HG03354 (cell line): ENCODE measurements around the gene PLCG1.
"Not testable (repeated sequence)": the region's sequence is repeated elsewhere in the genome, so short reads cannot be mapped to it uniquely, and the experiment has no call there.

ENCODE experiments used
- ATAC-seq: cut with Tn5 transposase; IDR thresholded peaks from one replicate; pipeline ENCODE4 v1.9.1; 2021; ENCODE audit warnings: mild to moderate bottlenecking; ENCODE audit not compliant: unreplicated experiment, poor library complexity, severe bottlenecking

Gene PLCG1

DNA sequence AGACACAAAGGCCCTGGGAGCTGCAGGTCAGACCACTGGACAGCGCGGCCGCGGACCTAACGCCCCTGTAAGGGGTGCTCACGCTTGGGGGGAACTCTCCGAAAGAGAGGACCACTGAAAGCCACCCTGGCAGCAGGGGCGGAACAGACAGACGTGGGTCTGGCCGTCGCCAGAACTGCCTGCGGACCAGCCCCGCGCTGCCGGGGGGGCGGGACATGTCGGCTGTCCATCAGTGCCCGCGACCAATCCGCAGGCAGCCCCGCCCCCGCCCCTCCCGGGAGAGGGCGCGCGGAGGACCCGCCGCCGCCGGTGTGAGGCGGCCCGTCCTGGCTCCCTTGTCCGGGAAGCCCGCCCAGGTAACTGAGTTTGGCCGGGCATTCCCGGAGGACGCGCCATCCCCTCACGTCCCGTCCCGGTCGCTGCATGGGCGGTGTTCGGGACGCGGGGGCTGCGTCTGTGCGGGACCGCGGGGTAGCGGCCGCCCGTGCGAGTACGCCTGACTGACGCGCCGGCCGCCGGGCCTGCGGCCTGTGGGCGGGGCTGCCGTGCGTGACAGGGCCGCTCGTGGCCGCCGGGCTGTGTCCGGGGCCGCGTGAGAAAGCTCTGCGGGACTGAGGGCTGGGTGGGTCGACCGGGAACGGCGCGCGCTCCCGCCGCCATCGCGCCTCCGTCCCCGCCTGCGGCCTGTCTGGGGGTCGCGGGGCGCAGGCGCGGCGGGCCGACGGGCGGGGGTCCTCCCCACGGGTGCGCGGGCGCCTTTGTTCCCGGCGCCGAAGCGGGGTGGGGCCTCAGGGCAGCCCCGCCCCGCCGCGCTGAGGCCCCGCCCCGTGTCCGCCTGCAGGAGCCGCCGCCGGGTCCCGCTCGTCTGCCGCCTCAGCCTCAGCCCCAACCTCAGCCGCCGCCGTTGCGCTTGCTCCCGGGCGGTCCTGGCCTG lies at the start of gene PLCG1:
PLCG1 (plus strand) TSS at position 864 of the 934 bp plus-strand sequence. CDS start 99 bp downstream, outside the sequence.
- peak; percentile 67 for ATAC-seq

DNA sequence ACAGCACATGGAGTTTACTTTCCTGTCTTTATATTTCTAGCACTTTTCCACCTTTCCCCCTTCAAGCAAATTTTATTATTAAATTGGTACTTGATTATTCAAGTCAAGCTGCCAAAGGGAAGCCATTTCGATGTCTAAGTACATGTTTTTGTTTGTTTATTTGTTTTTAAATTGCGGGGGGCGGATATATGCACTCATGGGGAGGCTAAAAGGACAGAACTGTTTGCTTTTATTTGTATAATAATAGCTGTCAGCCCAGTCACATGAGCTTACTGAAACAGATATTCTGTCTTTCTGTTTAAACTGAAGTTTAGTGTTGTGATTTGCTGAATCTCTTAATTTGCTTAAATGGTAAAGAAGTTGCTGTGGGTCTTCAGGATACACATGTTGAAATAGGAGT lies 49.6 kb upstream of the PLCG1 start:
- no peak for ATAC-seq

DNA sequence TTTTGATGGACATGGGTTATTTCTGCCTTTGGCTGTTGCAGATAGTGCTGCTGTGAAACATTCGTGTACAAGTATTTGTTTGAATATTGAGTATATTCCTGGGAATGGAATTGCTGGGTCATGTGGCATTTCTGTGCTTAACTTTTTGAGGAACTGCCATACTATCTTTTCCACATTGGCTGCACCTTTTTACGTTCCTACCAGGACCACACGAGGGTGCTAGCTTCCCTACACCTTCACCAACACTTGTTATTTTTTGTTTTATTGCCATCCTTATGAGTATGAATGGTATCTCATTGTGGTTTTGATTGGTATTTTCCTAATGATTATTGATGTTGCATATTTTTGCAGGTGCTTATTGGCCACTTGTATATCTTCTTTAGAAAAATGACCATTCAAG lies 47.8 kb upstream of the PLCG1 start:
- no peak for ATAC-seq

DNA sequence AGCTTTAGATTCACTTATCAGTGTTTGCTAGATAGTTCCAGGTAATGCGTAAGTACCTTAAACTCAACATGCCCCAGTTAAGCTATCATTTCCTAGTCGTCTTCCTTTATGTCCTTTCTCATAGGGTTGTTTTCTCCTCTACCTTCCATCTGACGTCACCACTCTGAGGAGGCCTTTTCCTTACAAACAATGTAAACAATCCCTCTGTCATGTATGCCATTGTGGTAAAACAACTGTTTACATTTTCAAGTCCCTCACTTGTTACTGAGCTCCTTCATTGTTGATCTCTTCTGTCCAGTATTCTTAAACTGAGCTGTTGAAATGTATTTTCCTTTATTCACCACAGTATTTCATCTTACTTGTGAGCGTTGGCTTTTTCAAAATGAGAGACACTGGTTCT lies 45.4 kb upstream of the PLCG1 start:
- ATAC-seq: no peak

DNA sequence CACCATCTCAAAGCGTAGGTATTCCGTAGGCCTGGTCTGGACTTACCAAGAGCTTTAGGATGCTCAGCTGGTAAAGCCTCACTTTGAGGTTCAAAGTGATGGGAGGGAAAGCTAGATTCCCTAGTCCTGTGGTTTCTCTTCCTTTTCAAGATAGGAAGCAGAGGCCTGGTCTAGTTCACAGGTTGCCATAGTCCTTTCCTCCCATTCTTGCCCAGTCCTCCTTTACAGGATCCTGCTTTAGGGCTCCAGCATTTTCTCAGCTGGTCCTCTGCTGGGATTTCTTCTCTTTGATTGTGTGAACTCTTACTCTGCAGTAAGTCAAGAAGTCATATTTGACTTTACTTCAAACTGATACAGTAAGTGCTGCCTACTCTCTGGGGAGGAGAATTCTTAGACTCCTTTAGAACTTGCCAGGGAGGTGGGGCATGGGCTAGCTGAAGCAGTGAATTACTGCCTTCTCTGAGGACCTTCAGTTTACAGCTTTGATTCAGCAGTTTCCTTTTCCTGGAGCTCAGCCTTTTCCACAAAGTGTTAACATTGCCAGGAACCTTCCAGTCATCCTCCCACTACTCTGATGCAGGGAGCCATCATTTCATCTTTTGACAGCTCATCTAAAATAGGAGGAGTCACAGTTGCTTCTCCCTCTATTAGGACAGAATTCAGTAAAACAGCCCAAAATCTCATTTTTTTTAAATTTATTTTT lies 42.8 kb upstream of the PLCG1 start:
- ATAC-seq: no peak

DNA sequence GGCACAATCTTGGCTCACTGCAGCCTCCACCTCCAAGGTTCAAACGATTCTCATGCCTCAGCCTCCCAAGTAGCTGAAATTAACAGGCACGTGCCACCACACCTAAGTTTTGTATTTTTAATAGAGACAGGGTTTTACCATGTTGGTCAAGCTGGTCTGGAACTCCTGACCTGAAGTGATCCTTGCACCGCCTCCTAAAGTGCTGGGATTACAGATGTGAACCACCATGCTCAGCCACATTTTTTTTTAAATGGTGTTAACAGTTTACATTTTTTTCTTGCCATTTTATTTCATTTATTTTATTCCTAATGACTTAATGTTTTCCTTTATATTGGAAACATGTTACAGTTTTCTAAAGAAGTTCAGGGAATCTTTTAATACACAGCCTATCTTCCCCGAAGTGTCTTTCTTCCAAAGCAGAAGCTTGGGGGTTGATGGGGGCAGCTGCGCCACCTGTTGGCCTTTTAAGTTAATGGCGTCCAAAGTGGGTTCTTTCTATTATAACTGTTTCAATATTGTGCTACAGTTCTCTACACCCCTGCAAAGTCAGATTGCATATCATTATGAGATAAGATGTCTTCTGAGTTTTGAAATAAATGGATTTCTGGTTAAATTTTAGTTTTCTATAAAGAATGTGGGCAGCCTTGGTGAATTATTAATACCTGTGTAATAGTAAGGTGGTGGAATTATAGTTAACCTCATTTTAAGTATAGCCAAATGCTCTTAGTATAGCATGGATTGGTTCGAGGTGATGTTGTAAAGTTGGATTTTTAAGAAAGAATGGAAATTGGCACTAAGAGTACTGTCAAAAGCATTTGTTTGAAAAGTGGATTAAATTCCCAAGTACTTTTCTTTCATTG lies 42.0 kb upstream of the PLCG1 start:
- ATAC-seq: no peak

DNA sequence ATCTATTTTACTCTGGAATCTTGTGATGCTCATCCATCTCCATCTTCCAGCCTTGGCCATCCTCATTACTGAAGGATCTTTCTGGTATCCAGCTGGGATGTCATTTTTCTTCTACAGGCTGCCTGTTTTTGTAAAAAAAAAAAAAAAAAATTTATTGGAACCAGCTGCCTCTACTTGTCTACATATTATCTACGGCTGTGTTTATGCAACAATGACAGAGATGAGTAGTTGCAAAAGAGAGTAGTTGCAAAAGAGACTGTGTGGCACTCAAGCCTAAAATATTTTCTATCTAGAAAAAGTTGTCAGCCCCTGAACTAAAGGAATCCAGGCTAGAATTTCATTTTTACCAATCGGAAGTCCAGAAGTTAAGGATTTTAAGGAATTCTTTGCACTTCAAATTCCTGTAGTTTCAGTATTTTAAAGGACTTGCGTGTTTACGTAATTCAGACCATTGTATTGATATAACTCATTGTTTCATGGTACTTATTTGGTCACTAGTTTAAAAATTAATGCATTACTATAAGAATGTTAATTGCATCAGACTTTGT lies 38.6 kb upstream of the PLCG1 start:
- no peak for ATAC-seq

DNA sequence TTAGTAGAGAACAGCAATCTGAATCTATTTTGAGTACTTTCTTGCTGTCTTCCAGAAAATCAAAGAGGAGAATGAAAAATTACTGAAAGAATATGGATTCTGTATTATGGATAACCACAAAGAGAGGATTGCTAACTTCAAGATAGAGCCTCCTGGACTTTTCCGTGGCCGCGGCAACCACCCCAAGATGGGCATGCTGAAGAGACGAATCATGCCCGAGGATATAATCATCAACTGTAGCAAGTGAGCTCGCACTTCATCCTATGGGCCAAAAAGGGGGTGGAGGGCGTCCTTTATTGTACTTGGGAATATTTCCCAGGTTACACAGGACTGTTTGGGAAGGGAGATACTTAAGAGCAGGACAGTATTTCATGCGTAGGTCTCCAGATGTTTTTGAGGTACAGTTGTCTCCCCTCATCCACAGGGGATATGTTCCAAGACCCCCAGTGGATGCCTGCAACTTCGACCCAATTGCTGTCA lies 37.3 kb upstream of the PLCG1 start:
- no peak for ATAC-seq

DNA sequence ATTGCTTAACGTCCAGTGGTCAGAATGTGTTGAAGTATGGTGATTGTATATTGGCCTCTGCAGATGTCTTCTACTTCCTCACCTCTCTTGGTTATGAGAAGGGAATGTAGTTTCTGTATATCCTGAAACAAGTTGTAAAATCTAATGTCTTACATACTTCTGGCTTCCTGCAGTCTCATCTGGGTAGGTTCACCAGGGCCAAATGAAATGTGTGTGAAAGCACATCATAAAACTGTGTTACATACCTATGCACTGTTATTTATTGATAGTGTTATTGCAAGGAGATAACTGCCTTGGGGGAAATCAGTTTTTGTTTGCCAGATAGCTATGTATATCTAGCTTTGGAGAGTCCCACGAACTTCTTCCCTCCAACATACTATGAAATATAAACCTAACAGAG lies 35.7 kb upstream of the PLCG1 start:
- no peak for ATAC-seq

DNA sequence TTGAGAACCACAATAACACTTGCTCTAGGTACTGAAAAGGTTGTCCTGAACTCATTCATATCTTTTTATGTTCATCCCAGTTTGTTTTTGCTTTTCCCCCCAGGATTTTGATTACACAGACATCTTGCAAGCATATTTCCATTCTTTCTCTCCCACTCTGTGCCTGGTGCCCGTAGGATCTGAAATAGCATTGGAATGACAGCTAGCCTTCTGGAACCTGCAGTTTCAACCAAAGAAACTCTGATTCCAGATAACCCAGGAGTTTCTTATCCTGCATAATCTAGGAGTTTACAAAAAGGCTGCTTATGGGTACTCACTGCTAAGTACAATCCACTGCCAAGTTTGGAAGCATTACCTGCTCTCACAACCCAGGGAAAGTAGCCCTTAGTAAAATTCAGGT lies 28.8 kb upstream of the PLCG1 start:
- no peak for ATAC-seq

DNA sequence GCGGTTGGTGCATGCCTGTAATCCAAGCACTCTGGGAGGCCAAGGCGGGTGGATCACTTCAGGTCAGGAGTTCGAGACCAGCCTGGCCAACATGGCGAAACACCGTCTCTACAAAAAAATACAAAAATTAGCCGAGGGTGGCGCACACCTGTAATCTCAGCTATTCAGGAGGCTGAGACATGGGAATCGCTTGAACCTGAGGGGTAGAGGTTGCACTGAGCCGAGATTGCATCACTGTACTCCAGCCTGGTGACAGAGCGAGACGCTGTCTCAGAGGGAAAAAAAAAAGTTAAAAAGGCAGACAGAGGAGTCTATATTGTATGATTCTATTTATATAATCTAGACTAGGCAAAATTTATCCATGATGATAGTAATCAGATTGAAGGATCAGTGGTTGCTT lies 27.3 kb upstream of the PLCG1 start:
- no peak for ATAC-seq

DNA sequence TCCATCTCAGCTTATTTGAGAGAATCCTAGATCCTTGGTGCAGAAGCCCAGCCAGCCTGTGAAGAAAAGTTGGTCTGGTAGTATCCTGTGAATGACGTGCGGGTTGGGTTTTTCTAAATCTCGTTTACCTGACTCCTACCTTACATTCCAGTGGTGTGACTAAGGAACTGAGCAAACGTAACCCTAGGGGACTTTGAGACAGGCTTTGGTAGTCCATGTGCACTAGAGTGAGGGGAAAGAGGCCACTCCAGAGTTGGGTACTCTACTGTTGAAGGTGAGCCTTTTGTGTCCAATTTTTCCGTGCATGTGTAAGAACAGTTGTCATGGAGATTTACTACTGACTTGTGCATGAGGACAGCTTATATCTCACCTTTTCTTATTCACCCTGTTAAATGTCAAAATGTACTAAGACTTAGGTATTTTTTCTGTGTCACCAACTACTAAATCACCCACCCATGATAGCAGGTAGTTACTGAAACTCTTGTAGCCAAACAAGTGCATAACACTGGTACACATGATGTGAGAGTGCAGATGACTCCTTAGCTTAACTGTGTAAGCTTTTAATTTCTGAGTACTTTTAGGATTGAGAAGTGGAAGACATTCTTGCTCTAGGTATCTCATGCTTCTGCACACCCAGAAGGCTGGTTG lies 26.3 kb upstream of the PLCG1 start:
- no peak for ATAC-seq

DNA sequence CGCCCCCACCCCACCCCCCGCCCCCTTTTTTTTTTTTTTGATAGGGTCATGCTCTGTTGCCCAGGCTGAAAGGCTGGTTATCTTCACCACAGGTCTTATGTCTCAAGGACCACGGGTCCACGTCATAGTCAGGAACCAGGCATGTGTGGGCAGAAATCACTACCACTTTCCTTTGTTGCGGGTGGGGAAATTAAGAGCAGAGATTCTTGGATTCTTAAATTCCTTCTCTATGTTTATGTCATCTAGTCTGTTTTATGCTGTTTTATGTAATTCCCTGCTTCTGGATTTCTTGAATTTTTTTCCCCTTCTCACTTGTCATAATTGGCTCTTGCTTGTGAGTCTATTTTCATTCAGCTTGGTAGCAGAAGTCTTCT lies 25.8 kb upstream of the PLCG1 start:
- ATAC-seq: no peak

DNA sequence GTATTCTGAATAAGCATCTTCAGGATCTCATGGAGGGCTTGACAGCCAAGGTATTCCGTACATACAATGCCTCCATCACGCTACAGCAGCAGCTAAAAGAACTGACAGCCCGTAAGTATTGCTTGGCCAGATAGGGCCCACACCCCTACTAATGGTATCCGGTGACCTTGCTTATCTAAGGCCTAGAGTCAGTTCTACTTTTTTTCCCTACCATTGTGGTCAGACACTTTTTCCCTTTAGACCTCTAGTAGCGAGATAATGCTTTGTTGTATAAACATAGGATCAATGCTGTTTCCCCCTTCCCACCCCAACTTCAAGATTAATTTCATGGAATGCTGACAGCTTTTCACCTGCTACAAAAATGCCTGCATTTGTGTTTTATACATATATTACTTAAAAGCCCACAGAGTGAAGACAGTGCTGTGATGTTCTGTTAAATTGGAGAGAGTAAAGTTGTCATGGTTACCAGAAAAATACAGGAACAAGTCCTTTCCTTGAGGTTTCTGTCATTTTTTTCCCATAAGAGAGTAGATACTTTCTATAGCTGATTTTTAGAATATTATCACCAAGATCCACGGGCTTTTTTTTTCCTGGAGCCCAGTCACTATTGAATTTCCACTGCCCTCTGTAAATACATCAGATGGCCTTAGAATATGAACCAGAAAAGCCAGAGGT lies 20.9 kb upstream of the PLCG1 start:
- no peak for ATAC-seq

DNA sequence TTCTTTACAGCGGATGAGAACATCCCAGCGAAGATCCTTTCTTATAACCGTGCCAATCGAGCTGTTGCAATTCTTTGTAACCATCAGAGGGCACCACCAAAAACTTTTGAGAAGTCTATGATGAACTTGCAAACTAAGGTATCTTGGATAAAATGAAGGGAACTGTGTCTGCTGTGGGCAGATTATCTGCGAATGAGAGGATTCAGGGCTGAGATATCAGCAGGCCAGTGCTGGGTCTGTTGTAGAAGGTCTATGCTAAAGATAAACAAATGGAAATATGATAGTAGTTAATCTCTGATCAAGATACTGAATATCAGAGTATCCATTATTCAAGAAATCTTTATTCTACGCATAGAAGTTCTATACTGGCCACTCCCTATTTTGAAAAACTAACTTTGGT lies 19.2 kb upstream of the PLCG1 start:
- ATAC-seq: not testable (repeated sequence)

DNA sequence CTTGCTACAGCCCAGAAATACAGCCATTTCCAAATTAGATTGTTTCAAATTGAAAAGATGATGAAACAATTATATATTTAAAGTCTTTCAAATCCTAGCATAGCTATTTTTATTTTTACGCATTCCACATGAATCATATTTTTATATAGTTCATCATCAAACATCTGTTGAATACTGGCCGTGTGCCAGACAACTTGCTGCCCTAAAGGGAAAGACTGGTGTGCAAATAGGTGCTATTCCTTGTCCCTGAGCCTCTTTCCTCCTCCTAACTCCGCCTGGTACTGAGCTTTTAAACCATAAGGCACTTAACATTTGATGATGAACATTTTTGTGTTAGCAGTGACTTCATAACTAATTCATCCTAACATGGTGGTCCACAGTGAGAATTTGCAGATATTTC lies 18.7 kb upstream of the PLCG1 start:
- no peak for ATAC-seq

DNA sequence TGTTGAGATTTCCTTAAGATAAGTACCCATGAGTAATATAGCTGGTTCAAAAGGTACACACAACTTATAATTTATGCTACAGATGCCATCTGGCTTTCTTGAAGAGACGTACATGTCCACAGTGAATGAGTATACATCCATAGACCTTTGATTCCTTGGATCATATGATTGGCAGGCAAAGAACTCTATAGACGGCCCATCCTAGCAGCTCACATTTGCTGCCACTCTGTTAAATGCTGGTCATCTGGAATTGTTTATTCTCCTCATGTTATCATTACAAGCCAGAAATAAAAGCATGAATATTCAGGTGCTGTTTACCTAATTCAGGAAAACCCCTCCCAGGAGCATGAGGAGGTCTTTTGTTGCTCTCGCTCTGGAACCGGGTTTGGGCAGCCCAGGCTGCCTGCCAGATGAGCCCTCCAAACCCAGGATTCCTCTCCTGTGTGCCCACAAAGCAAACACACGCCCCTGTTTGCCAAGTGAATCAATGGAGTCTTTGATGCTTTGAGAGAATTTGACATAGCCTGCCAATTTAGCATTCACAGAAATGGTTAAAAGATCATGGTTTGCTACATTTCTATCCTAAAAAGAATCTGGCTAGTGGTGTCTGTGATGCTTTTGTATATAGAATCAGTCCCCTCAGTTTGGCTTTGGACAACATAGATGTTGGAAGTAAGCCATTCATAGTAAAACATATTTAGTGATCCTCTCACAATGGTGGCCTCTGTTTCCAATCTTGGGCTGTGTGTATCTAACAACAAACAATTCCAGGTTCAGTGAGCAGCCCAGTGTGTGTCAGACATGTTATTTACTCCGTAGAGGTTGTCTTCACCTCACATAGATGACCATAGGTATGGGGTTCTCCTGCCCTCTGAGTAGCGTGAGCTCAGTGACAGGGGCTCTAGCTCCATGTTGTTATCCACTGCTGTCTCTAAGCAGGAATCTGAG lies 17.5 kb upstream of the PLCG1 start:
- ATAC-seq: no peak

DNA sequence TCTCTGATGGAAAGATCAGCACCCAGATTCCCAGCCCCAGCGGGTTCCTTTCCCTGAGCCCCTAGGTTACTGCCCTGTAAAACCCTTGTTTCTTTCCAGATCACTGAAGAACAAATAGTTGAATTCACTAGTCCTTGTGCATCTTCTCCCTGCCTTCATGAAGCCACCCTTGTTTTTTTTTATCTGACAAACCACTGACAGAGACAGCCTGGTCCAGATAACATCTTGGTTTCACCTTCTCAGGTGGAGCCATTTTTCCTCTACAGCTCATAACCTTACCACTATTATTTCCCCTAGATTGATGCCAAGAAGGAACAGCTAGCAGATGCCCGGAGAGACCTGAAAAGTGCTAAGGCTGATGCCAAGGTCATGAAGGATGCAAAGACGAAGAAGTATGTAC lies 15.9 kb upstream of the PLCG1 start:
- ATAC-seq: no peak
